HEK293 (cell line): ENCODE measurements around the gene CCT6B.

Experiments
- CTCF ChIA-PET: fragments of 350-600 bp; formaldehyde crosslinking; extraction: SDS; loops from one replicate; lab custom pipeline; 2021; ENCODE audit warnings: antibody characterized with exemption; lab: Yijun Ruan, JAX
- POLR2A ChIA-PET: fragments of 300-600 bp; formaldehyde crosslinking; extraction: SDS; loops from one replicate; lab custom pipeline; 2020; ENCODE audit warnings: antibody characterized with exemption, inconsistent platforms; lab: Yijun Ruan, JAX
- H3K27ac ChIP-seq: fragments of 200-500 bp; sonication (Bioruptor generic); 2 replicates; pipeline ENCODE4 v1.5.1; 2014; ENCODE audit warnings: low read depth, low read length, control low read depth, inconsistent platforms; ENCODE audit errors: extremely low read depth
- H3K36me3 ChIP-seq, 2 experiments: fragments of 200-500 bp in 1 of 2; sonication (Bioruptor generic) in 1 of 2; 1 replicate in 1 of 2; 2 replicates in 1 of 2; pipeline ENCODE4 v1.5.1; 2014 to 2017; ENCODE audit warnings: inconsistent platforms in 2 of 2, low read length in 2 of 2; ENCODE audit not compliant: control insufficient read depth in 2 of 2, insufficient read depth in 1 of 2
- H3K4me1 ChIP-seq: fragments of 200-500 bp; sonication (Bioruptor generic); 2 replicates; pipeline ENCODE4 v1.5.1; 2014; ENCODE audit warnings: mild to moderate bottlenecking, low read length, inconsistent platforms; ENCODE audit not compliant: control insufficient read depth, insufficient read depth
- H3K4me3 ChIP-seq: 2 replicates; pipeline ENCODE4 v1.5.1; 2011; ENCODE audit warnings: low read depth, mild to moderate bottlenecking, control low read depth, low read length, moderate library complexity
- H3K9me3 ChIP-seq: fragments of 200-500 bp; sonication (Bioruptor generic); 2 replicates; pipeline ENCODE4 v1.5.1; 2014; ENCODE audit warnings: low read depth, low read length, inconsistent platforms; ENCODE audit not compliant: control insufficient read depth, insufficient read depth
- GLI4 ChIP-seq: fragments of 450-650 bp; formaldehyde crosslinking; IDR thresholded peaks from 2 replicates; pipeline ENCODE4 v1.5.1; 2016; ENCODE audit warnings: missing biosample characterization, missing genetic modification characterization
- GLIS2 ChIP-seq: fragments of 450-650 bp; formaldehyde crosslinking; IDR thresholded peaks from 2 replicates; pipeline ENCODE4 v1.5.1; 2016; ENCODE audit warnings: missing biosample characterization, missing genetic modification characterization
- KLF1 ChIP-seq: fragments of 450-650 bp; formaldehyde crosslinking; IDR thresholded peaks from 2 replicates; pipeline ENCODE4 v1.5.1; 2016; ENCODE audit warnings: missing biosample characterization, missing genetic modification characterization
- KLF16 ChIP-seq: fragments of 450-650 bp; formaldehyde crosslinking; IDR thresholded peaks from 2 replicates; pipeline ENCODE4 v1.5.1; 2017; ENCODE audit warnings: missing biosample characterization, missing genetic modification characterization
- MZF1 ChIP-seq: fragments of 450-650 bp; formaldehyde crosslinking; IDR thresholded peaks from 2 replicates; pipeline ENCODE4 v1.5.1; 2017; ENCODE audit warnings: missing biosample characterization, missing genetic modification characterization, borderline replicate concordance
- SCRT1 ChIP-seq: fragments of 450-650 bp; formaldehyde crosslinking; IDR thresholded peaks from 2 replicates; pipeline ENCODE4 v1.5.1; 2016; ENCODE audit warnings: missing biosample characterization, missing genetic modification characterization, borderline replicate concordance
- SCRT2 ChIP-seq: fragments of 450-650 bp; formaldehyde crosslinking; IDR thresholded peaks from 2 replicates; pipeline ENCODE4 v1.5.1; 2016; ENCODE audit warnings: missing biosample characterization, missing genetic modification characterization
- ZFP3 ChIP-seq: fragments of 450-650 bp; formaldehyde crosslinking; IDR thresholded peaks from 2 replicates; pipeline ENCODE4 v1.5.1; 2016; ENCODE audit warnings: low read depth, missing biosample characterization, missing genetic modification characterization
- ZFP69B ChIP-seq: fragments of 450-650 bp; formaldehyde crosslinking; IDR thresholded peaks from 2 replicates; pipeline ENCODE4 v1.5.1; 2016; ENCODE audit warnings: missing biosample characterization, missing genetic modification characterization
- ZNF175 ChIP-seq: fragments of 450-650 bp; formaldehyde crosslinking; IDR thresholded peaks from 2 replicates; pipeline ENCODE4 v1.5.1; 2016; ENCODE audit warnings: missing biosample characterization, missing genetic modification characterization
- ZNF211 ChIP-seq: fragments of 450-650 bp; formaldehyde crosslinking; IDR thresholded peaks from 2 replicates; pipeline ENCODE4 v1.5.1; 2016; ENCODE audit warnings: low read depth, missing biosample characterization, missing genetic modification characterization
- ZNF324 ChIP-seq: fragments of 450-650 bp; formaldehyde crosslinking; IDR thresholded peaks from 2 replicates; pipeline ENCODE4 v1.5.1; 2016; ENCODE audit warnings: missing biosample characterization, missing genetic modification characterization
- ZNF391 ChIP-seq: fragments of 450-650 bp; formaldehyde crosslinking; IDR thresholded peaks from 2 replicates; pipeline ENCODE4 v1.5.1; 2016; ENCODE audit warnings: low read depth, missing biosample characterization, missing genetic modification characterization, borderline replicate concordance
- ZNF394 ChIP-seq: fragments of 450-650 bp; formaldehyde crosslinking; IDR thresholded peaks from 2 replicates; pipeline ENCODE4 v1.5.1; 2016; ENCODE audit warnings: missing biosample characterization, missing genetic modification characterization, mild to moderate bottlenecking, moderate library complexity, borderline replicate concordance
- ZNF433 ChIP-seq: fragments of 450-650 bp; formaldehyde crosslinking; IDR thresholded peaks from 2 replicates; pipeline ENCODE4 v1.5.1; 2016; ENCODE audit warnings: missing biosample characterization, missing genetic modification characterization, low read depth
- ZNF514 ChIP-seq: fragments of 450-650 bp; formaldehyde crosslinking; IDR thresholded peaks from 2 replicates; pipeline ENCODE4 v1.5.1; 2016; ENCODE audit warnings: missing biosample characterization, missing genetic modification characterization
- ZNF596 ChIP-seq: fragments of 450-650 bp; IDR thresholded peaks from 2 replicates; pipeline ENCODE4 v1.5.0; 2018; ENCODE audit warnings: missing biosample characterization, mild to moderate bottlenecking, missing genetic modification characterization, moderate library complexity
- ZNF660 ChIP-seq: fragments of 450-650 bp; IDR thresholded peaks from 2 replicates; pipeline ENCODE4 v1.5.1; 2018; ENCODE audit warnings: missing biosample characterization, mild to moderate bottlenecking, missing genetic modification characterization
- TF ChIP-seq, protein P1 (sequence below): fragments of 450-650 bp; formaldehyde crosslinking; IDR thresholded peaks from 2 replicates; pipeline ENCODE4 v1.5.1; 2016; ENCODE audit warnings: missing biosample characterization, missing genetic modification characterization, borderline replicate concordance
- TF ChIP-seq, protein P2 (sequence below): fragments of 450-650 bp; formaldehyde crosslinking; IDR thresholded peaks from 2 replicates; pipeline ENCODE4 v1.5.1; 2016; ENCODE audit warnings: missing biosample characterization, missing genetic modification characterization

CCT6B gene

DNA sequence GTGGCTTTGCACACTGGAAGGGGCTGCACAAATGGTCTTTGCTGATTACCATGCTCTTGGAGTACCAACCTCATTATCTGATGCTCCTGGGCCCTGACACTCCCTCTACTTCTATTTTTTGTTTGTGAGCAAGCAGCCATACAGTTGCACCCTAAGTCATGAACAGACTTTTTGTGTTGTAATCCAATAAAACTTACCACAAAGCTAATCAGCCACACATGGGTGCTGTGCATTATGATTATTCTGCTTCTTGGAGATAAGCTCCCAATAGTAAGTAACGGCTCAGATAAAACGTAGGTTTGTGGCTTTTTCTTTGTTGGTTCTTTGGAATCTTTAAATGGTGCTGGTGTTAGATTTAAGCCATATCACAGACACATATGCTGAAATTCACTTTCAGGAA, 76.2 kb downstream of the CCT6B start:
- TF ChIP-seq ZNF433 (tag by site-specific recombination) (no peak), ZNF324 (tag by site-specific recombination) (no peak), SCRT2 (tag by site-specific recombination) (no peak), ZNF596 (tag by site-specific recombination) (no peak), ZNF391 (tag by site-specific recombination) (no peak), SCRT1 (tag by site-specific recombination) (no peak), ZFP69B (tag by site-specific recombination) (no peak), KLF16 (tag by site-specific recombination) (no peak), ZNF514 (tag by site-specific recombination) (no peak), MZF1 (tag by site-specific recombination) (no peak), ZNF660 (tag by site-specific recombination) (no peak), GLI4 (tag by site-specific recombination) (no peak), ZFP3 (no peak), GLIS2 (tag by site-specific recombination) (no peak), KLF1 (no peak), ZNF394 (tag by site-specific recombination) (no peak), ZNF175 (tag by site-specific recombination) (no peak)
- TF ChIP-seq, protein P1, sequence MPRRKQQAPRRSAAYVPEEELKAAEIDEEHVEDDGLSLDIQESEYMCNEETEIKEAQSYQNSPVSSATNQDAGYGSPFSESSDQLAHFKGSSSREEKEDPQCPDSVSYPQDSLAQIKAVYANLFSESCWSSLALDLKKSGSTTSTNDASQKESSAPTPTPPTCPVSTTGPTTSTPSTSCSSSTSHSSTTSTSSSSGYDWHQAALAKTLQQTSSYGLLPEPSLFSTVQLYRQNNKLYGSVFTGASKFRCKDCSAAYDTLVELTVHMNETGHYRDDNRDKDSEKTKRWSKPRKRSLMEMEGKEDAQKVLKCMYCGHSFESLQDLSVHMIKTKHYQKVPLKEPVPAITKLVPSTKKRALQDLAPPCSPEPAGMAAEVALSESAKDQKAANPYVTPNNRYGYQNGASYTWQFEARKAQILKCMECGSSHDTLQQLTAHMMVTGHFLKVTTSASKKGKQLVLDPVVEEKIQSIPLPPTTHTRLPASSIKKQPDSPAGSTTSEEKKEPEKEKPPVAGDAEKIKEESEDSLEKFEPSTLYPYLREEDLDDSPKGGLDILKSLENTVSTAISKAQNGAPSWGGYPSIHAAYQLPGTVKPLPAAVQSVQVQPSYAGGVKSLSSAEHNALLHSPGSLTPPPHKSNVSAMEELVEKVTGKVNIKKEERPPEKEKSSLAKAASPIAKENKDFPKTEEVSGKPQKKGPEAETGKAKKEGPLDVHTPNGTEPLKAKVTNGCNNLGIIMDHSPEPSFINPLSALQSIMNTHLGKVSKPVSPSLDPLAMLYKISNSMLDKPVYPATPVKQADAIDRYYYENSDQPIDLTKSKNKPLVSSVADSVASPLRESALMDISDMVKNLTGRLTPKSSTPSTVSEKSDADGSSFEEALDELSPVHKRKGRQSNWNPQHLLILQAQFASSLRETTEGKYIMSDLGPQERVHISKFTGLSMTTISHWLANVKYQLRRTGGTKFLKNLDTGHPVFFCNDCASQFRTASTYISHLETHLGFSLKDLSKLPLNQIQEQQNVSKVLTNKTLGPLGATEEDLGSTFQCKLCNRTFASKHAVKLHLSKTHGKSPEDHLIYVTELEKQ (tag by site-specific recombination): no peak
- TF ChIP-seq, protein P2, sequence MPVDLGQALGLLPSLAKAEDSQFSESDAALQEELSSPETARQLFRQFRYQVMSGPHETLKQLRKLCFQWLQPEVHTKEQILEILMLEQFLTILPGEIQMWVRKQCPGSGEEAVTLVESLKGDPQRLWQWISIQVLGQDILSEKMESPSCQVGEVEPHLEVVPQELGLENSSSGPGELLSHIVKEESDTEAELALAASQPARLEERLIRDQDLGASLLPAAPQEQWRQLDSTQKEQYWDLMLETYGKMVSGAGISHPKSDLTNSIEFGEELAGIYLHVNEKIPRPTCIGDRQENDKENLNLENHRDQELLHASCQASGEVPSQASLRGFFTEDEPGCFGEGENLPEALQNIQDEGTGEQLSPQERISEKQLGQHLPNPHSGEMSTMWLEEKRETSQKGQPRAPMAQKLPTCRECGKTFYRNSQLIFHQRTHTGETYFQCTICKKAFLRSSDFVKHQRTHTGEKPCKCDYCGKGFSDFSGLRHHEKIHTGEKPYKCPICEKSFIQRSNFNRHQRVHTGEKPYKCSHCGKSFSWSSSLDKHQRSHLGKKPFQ (tag by site-specific recombination): no peak
- ChIA-PET CTCF (interaction anchor here (0.6 kb wide), 2 partner anchors 10 to 23 kb away, joined by 3 read pairs; no protein-coding TSS in a partner anchor), POLR2A (no interaction called here)
- Histone ChIP-seq H3K36me3 (no peaks in the 10 kb centered on the region), H3K4me1 (no peaks in the 10 kb centered on the region), H3K27ac (no peak overlapping the region), H3K4me3 (no peak overlapping the region), H3K9me3 (no peaks in the 10 kb centered on the region)

DNA sequence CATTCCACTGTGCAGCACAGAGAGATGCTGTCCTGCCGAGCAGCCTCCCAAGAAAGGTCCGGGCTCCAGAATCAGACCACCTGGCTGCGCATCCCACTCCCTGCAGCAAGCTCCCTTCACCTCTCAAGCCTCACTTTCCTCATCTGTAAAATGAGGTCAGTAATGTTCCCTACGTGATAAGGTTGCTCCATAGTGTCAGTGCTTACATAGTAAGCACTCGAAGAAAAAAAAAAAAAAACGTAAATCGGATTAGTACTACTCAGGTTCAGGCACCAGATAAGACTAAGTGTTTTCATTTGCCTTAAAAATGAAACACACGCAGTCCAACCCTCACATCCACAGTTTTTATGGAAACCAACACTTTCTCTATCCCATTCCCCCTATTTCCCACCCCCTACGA, 76.7 kb downstream of the CCT6B start:
- Histone ChIP-seq H3K9me3 (no peaks in the 10 kb centered on the region), H3K4me1 (no peaks in the 10 kb centered on the region), H3K36me3 (no peaks in the 10 kb centered on the region), H3K4me3 (no peak overlapping the region), H3K27ac (no peak overlapping the region)
- ChIA-PET CTCF (interaction anchor here (0.6 kb wide), 1 partner anchor 10 kb away, joined by 3 read pairs; no protein-coding TSS in a partner anchor), POLR2A (no interaction called here)
- TF ChIP-seq GLIS2 (tag by site-specific recombination) (no peak), ZNF211 (no peak)
